GM12872 (cell line): ENCODE measurements around the gene GRAP.

Experiments
- CTCF ChIP-seq: IDR thresholded peaks from 3 replicates; pipeline ENCODE4 v1.5.1; 2011; ENCODE audit warnings: low read depth, mild to moderate bottlenecking, low read length, moderate library complexity; ENCODE audit not compliant: insufficient read depth

The GRAP gene

DNA sequence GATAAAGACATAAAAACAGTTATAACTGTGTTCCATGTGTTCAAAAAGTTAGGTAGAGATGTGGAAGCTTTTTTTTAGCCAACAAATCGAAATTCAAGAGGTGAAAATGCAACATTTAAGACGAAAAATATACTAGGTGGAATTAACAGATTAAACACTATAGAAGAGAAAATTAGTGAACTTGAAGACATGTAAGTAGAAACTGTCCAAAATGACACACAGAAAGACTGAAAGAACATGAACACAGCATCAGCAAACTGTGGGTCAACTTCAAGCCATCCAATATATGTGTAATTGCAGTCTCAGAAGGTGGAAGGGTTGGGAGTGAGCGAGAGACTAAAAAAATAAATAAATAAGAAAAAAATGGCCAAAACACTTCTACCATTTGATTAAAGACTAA is 51.5 kb downstream of the GRAP start:
- TF ChIP-seq CTCF = no peak

DNA sequence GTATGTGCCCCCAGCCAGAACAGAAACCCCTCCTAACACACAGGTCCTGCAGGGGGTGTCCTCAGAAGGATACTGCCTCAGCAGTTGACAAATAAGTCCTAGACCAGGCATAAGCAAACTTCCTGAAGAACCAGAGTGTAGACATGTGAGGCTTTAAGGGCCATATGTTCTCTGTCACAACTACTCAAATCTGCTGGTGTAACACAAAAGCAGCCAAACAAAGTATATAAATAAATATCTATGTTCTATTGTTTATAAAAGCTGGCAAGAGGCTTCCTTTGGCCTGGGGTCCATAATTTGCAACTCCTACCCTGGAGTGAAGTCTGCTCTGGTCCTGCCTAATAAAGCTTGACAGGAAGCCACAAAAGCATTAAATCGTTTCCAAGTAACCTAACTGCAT is 52.1 kb downstream of the GRAP start:
- no peak for TF ChIP-seq CTCF

DNA sequence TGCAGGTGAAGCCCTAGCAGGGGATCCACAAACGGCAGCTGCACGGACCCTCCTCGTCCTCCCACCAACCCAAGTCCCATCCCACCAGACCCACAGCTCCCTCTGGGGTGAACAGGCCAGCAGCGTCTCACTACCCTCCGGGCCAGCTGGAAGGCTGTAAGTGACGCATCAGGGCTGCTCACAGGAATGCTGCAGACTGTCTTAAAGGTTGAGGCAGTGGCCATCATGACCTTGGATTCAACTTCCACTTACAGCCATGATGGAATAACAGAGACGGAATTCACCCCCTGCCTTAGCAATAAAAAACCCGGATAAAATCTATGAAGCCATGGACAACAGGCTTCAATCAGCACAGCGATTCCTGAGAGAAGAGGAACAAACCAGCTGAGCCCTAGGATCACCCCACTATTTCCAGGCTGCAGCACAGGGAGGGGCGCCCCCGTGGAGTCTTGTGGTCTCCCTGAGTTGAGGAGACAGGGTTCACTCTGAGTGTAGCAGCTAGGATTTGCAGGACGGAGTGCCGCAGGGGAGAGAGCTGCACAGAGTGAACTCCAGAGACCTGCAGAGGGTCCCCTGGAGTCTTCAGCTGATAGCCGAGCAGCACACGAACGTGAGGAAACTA is 52.7 kb downstream of the GRAP start:
- TF ChIP-seq CTCF = no peak

GRCh38 chr17:18992454-18993130 is 54.2 kb downstream of the GRAP start:
- TF ChIP-seq CTCF = no peak

DNA sequence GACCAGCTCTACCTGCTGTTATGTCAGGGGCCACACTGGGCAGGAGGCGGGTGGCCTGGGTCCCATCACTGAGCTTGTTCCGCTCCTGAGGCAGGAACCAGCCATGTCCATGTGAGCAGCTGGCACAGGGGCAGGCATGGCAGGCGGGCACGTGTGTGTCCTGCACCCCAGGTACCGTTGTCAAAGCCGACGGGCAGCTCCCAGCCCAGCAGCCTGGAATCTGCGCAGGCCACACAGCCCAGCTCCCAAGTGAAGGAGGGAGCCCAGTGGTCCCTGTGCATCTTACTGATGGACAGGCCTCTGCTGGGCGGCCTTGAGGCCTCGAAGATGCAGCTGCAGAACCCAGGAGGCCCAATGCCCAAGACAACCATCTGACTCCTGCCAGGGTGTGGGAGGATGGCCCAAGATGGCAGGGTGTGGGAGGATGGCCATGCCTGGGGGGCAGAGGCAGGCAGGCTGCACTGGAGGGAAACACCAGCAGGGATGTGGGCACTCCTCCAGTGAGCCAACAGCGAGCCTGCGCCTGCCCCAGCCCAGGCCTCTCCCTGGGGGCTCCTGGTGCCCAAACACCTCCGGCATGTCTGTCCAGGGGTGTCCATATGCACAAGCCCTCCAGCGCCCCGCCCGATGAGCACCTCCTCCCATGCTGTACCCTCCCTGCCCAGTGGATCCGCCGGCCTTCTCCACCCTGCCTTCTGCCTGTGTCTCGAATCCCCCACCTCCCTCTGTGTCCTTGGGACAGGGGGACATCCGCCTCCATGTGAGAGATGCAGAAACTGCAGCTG is 55.0 kb downstream of the GRAP start:
- TF ChIP-seq CTCF = no peak

GRCh38 chr17:18990331-18990730 is 56.4 kb downstream of the GRAP start:
- TF ChIP-seq CTCF = no peak

DNA sequence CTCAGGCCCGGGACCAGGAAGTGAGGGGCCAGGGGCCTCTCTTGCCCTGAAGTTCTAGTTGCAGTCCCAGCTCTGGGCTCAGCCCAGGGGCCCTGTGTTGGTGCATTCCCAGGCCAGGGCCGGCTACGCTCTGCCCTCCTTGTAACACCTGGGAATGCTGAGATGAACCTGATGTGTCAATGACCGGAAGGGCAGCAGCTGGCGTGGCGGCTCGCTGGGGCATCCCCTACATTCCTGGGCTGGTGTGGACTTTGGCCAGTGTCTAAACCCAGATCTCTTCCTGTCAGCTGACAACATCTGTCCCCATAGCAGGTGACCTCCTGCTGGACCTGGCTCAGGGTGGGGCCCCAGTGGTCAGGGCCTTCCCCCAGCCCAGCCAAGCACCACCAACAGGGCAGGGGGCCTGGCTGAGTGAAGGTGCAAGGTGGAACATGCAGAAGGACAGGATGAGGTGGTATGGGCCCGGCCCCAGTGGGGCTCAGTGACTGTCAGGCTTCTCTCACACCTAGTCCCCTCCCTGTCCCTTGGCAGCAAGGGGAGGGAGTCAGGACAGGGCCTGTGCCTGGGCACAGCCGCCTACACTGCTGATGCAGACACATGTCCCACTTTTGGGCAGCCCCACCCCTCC is 58.1 kb downstream of the GRAP start:
- TF ChIP-seq CTCF = no peak
